Coronary artery (tissue), 2 donors: Measurements from ENCODE around the gene NFU1.

Source experiments
- DNase-seq: peaks from one replicate; pipeline ENCODE4 v3.0.0-alpha.2; 2017; ENCODE audit warnings: low spot score
- H3K27ac ChIP-seq, 2 donors: fragments of 200-600 bp; sonication (generic); one replicate each; pipeline ENCODE4 v1.5.1; 2016 to 2019
- H3K4me3 ChIP-seq: fragments of 200-600 bp; sonication (generic); 2 replicates; pipeline ENCODE4 v1.5.1; 2016; ENCODE audit warnings: mild to moderate bottlenecking, moderate library complexity
- CTCF ChIP-seq: fragments of 200-600 bp; sonication (generic); IDR thresholded peaks from one replicate; pipeline ENCODE4 v1.5.1; 2019; ENCODE audit warnings: antibody characterized with exemption

The NFU1 gene

GRCh38 chr2:69376403-69376802 is 60.8 kb downstream of the NFU1 start:
- no peak for DNase-seq
- Histone ChIP-seq H3K27ac (no peak overlapping the region), H3K4me3 (no peak overlapping the region)
- TF ChIP-seq CTCF, result no peak

GRCh38 chr2:69375494-69376353 is 61.5 kb downstream of the NFU1 start:
- no peak for DNase-seq
- peak; percentile 44 for TF ChIP-seq CTCF
- H3K4me3 ChIP-seq, result no peak overlapping the region
- H3K27ac ChIP-seq, result no peak overlapping the region

- no peak for TF ChIP-seq CTCF
- no peak for DNase-seq
- H3K4me3 ChIP-seq, result no peak overlapping the region
- no peak overlapping the region for H3K27ac ChIP-seq
Measured at GRCh38 chr2:69372767-69373166, 64.5 kb downstream of the NFU1 start.

- DNase-seq, result no peak
- H3K4me3 ChIP-seq, result no peak overlapping the region
- H3K27ac ChIP-seq, result no peak overlapping the region
- no peak for TF ChIP-seq CTCF
Measured at GRCh38 chr2:69369802-69370201, 67.4 kb downstream of the NFU1 start.

GRCh38 chr2:69368588-69368987 is 68.6 kb downstream of the NFU1 start:
- no peak overlapping the region for H3K27ac ChIP-seq
- H3K4me3 ChIP-seq, result no peak overlapping the region
- no peak for DNase-seq
- TF ChIP-seq CTCF, result no peak

- TF ChIP-seq CTCF, result no peak
- no peak overlapping the region for H3K27ac ChIP-seq
- H3K4me3 ChIP-seq, result no peak overlapping the region
- no peak for DNase-seq
Measured at GRCh38 chr2:69359371-69359770, 77.9 kb downstream of the NFU1 start.

GRCh38 chr2:69358914-69359313 is 78.3 kb downstream of the NFU1 start:
- Histone ChIP-seq H3K27ac (no peak overlapping the region), H3K4me3 (no peak overlapping the region)
- TF ChIP-seq CTCF, result no peak
- no peak for DNase-seq
